ENCODE results near the gene RSRC2.
A peak's percentile ranks its signal among the peaks of the same experiment; 100 is the strongest.
"Not testable (repeated sequence)": the region's sequence is repeated elsewhere in the genome, so short reads cannot be mapped to it uniquely, and the experiment has no call there.

The RSRC2 gene

GRCh38 chr12:122500685-122501488 lies 25.8 kb downstream of the RSRC2 start, which contains the start of gene ZCCHC8:
ZCCHC8 (minus strand) TSS chr12:122500932; CDS start chr12:122500840, 92 bp downstream.
- no peaks in the 10 kb centered on the region for H3K9me3 ChIP-seq (ENCODE audit: control insufficient read depth, insufficient read depth, low read length)
- H3K4me1 ChIP-seq (ENCODE audit: control insufficient read depth, insufficient read depth, low read length) = peaks cover 4% of the 10 kb centered on the region
- peak within 1 kb of the TSS; percentile 98 for H3K4me3 ChIP-seq (ENCODE audit: low read depth, low read length)
- H3K27me3 ChIP-seq (ENCODE audit: control insufficient read depth, insufficient read depth, low read length) = no peaks in the 10 kb centered on the region
- peak within 1 kb of the TSS; percentile 94 for H3K9ac ChIP-seq (ENCODE audit: low read depth, low read length)
- peaks cover 11% of the 10 kb centered on the region for H3K36me3 ChIP-seq (ENCODE audit: control insufficient read depth, insufficient read depth, low read length)

GRCh38 chr12:122499991-122500684 lies 26.6 kb downstream of the RSRC2 start:
- Histone ChIP-seq H3K9me3 (ENCODE audit: control insufficient read depth, insufficient read depth, low read length) (no peaks in the 10 kb centered on the region), H3K4me1 (ENCODE audit: control insufficient read depth, insufficient read depth, low read length) (peaks cover 4% of the 10 kb centered on the region), H3K27me3 (ENCODE audit: control insufficient read depth, insufficient read depth, low read length) (no peaks in the 10 kb centered on the region), H3K36me3 (ENCODE audit: control insufficient read depth, insufficient read depth, low read length) (peaks cover 6% of the 10 kb centered on the region), H3K4me3 (ENCODE audit: low read depth, low read length) (peak overlapping the region; percentile 98), H3K9ac (ENCODE audit: low read depth, low read length) (peak overlapping the region; percentile 94)

GRCh38 chr12:122495258-122495657 lies 31.5 kb downstream of the RSRC2 start:
- no peak overlapping the region for H3K9ac ChIP-seq (ENCODE audit: low read depth, low read length)
- peaks cover 2% of the 10 kb centered on the region for H3K4me1 ChIP-seq (ENCODE audit: control insufficient read depth, insufficient read depth, low read length)
- no peak overlapping the region for H3K4me3 ChIP-seq (ENCODE audit: low read depth, low read length)
- H3K9me3 ChIP-seq (ENCODE audit: control insufficient read depth, insufficient read depth, low read length) = no peaks in the 10 kb centered on the region
- peaks cover 8% of the 10 kb centered on the region for H3K36me3 ChIP-seq (ENCODE audit: control insufficient read depth, insufficient read depth, low read length)
- no peaks in the 10 kb centered on the region for H3K27me3 ChIP-seq (ENCODE audit: control insufficient read depth, insufficient read depth, low read length)

GRCh38 chr12:122493222-122493621 lies 33.5 kb downstream of the RSRC2 start:
- not testable (repeated sequence) for H3K36me3 ChIP-seq (ENCODE audit: control insufficient read depth, insufficient read depth, low read length); H3K27me3 ChIP-seq (ENCODE audit: control insufficient read depth, insufficient read depth, low read length); H3K9ac ChIP-seq (ENCODE audit: low read depth, low read length); H3K9me3 ChIP-seq (ENCODE audit: control insufficient read depth, insufficient read depth, low read length); H3K4me1 ChIP-seq (ENCODE audit: control insufficient read depth, insufficient read depth, low read length); H3K4me3 ChIP-seq (ENCODE audit: low read depth, low read length)

- H3K27me3 ChIP-seq (ENCODE audit: control insufficient read depth, insufficient read depth, low read length) = no peaks in the 10 kb centered on the region
- no peaks in the 10 kb centered on the region for H3K9me3 ChIP-seq (ENCODE audit: control insufficient read depth, insufficient read depth, low read length)
- no peak overlapping the region for H3K9ac ChIP-seq (ENCODE audit: low read depth, low read length)
- H3K36me3 ChIP-seq (ENCODE audit: control insufficient read depth, insufficient read depth, low read length) = peaks cover 15% of the 10 kb centered on the region
- no peaks in the 10 kb centered on the region for H3K4me1 ChIP-seq (ENCODE audit: control insufficient read depth, insufficient read depth, low read length)
- no peak overlapping the region for H3K4me3 ChIP-seq (ENCODE audit: low read depth, low read length)
Observed at GRCh38 chr12:122491991-122492390, 34.7 kb downstream of the RSRC2 start.

GRCh38 chr12:122489038-122489437 lies 37.7 kb downstream of the RSRC2 start:
- no peaks in the 10 kb centered on the region for H3K27me3 ChIP-seq (ENCODE audit: control insufficient read depth, insufficient read depth, low read length)
- no peak overlapping the region for H3K4me3 ChIP-seq (ENCODE audit: low read depth, low read length)
- H3K9me3 ChIP-seq (ENCODE audit: control insufficient read depth, insufficient read depth, low read length) = no peaks in the 10 kb centered on the region
- H3K4me1 ChIP-seq (ENCODE audit: control insufficient read depth, insufficient read depth, low read length) = no peaks in the 10 kb centered on the region
- no peak overlapping the region for H3K9ac ChIP-seq (ENCODE audit: low read depth, low read length)
- peaks cover 31% of the 10 kb centered on the region for H3K36me3 ChIP-seq (ENCODE audit: control insufficient read depth, insufficient read depth, low read length)

- H3K27me3 ChIP-seq (ENCODE audit: control insufficient read depth, insufficient read depth, low read length); H3K4me1 ChIP-seq (ENCODE audit: control insufficient read depth, insufficient read depth, low read length); H3K9me3 ChIP-seq (ENCODE audit: control insufficient read depth, insufficient read depth, low read length); H3K4me3 ChIP-seq (ENCODE audit: low read depth, low read length); H3K9ac ChIP-seq (ENCODE audit: low read depth, low read length): not testable (repeated sequence)
- H3K36me3 ChIP-seq (ENCODE audit: control insufficient read depth, insufficient read depth, low read length) = peaks cover 34% of the 10 kb centered on the region
Observed at GRCh38 chr12:122487807-122488206, 38.9 kb downstream of the RSRC2 start.

GRCh38 chr12:122486805-122487426 lies 39.8 kb downstream of the RSRC2 start:
- no peak overlapping the region for H3K9ac ChIP-seq (ENCODE audit: low read depth, low read length)
- no peaks in the 10 kb centered on the region for H3K4me1 ChIP-seq (ENCODE audit: control insufficient read depth, insufficient read depth, low read length)
- H3K9me3 ChIP-seq (ENCODE audit: control insufficient read depth, insufficient read depth, low read length) = no peaks in the 10 kb centered on the region
- peaks cover 30% of the 10 kb centered on the region for H3K36me3 ChIP-seq (ENCODE audit: control insufficient read depth, insufficient read depth, low read length)
- no peak overlapping the region for H3K4me3 ChIP-seq (ENCODE audit: low read depth, low read length)
- no peaks in the 10 kb centered on the region for H3K27me3 ChIP-seq (ENCODE audit: control insufficient read depth, insufficient read depth, low read length)

- not testable (repeated sequence) for H3K4me1 ChIP-seq (ENCODE audit: control insufficient read depth, insufficient read depth, low read length); H3K4me3 ChIP-seq (ENCODE audit: low read depth, low read length); H3K27me3 ChIP-seq (ENCODE audit: control insufficient read depth, insufficient read depth, low read length); H3K9ac ChIP-seq (ENCODE audit: low read depth, low read length); H3K9me3 ChIP-seq (ENCODE audit: control insufficient read depth, insufficient read depth, low read length)
- H3K36me3 ChIP-seq (ENCODE audit: control insufficient read depth, insufficient read depth, low read length) = peaks cover 26% of the 10 kb centered on the region
Observed at GRCh38 chr12:122486360-122486759, 40.4 kb downstream of the RSRC2 start.

- not testable (repeated sequence) for H3K9ac ChIP-seq (ENCODE audit: low read depth, low read length); H3K27me3 ChIP-seq (ENCODE audit: control insufficient read depth, insufficient read depth, low read length); H3K9me3 ChIP-seq (ENCODE audit: control insufficient read depth, insufficient read depth, low read length); H3K4me1 ChIP-seq (ENCODE audit: control insufficient read depth, insufficient read depth, low read length); H3K4me3 ChIP-seq (ENCODE audit: low read depth, low read length)
- H3K36me3 ChIP-seq (ENCODE audit: control insufficient read depth, insufficient read depth, low read length) = peaks cover 26% of the 10 kb centered on the region
Observed at GRCh38 chr12:122484385-122484784, 42.4 kb downstream of the RSRC2 start.

- H3K4me1 ChIP-seq (ENCODE audit: control insufficient read depth, insufficient read depth, low read length) = no peaks in the 10 kb centered on the region
- no peak overlapping the region for H3K9ac ChIP-seq (ENCODE audit: low read depth, low read length)
- no peaks in the 10 kb centered on the region for H3K9me3 ChIP-seq (ENCODE audit: control insufficient read depth, insufficient read depth, low read length)
- H3K36me3 ChIP-seq (ENCODE audit: control insufficient read depth, insufficient read depth, low read length) = peaks cover 26% of the 10 kb centered on the region
- H3K27me3 ChIP-seq (ENCODE audit: control insufficient read depth, insufficient read depth, low read length) = no peaks in the 10 kb centered on the region
- no peak overlapping the region for H3K4me3 ChIP-seq (ENCODE audit: low read depth, low read length)
Observed at GRCh38 chr12:122483969-122484368, 42.8 kb downstream of the RSRC2 start.
